SK-N-SH (cell line): ENCODE measurements around the gene TYK2.

ENCODE experiments used
- CTCF ChIP-seq: fragments of 200-600 bp; sonication (generic); IDR thresholded peaks from 2 replicates; pipeline ENCODE4 v1.6.1; 2017; ENCODE audit warnings: antibody characterized with exemption, mild to moderate bottlenecking, moderate library complexity
- RAD21 ChIP-seq: IDR thresholded peaks from 2 replicates; pipeline ENCODE4 v1.6.1; 2012; ENCODE audit warnings: mild to moderate bottlenecking, low read length
- YY1 ChIP-seq: IDR thresholded peaks from 2 replicates; pipeline ENCODE4 v1.4.0; 2012; ENCODE audit warnings: low read depth, mild to moderate bottlenecking

- TF ChIP-seq CTCF (no peak), YY1 (no peak), RAD21 (no peak)
Measured at GRCh38 chr19:10352764-10353671, 27.4 kb downstream of the TYK2 start.
